K562 (cell line): Measurements from ENCODE around the gene FGFBP2. TPM values are rescaled to one million over a fixed set of nuclear protein-coding genes. Genes with fewer than 3 reads are reported as not detected.

Experiments
- ATAC-seq: fragments of 200-7000 bp; cut with Tn5 transposase; 3 replicates; pipeline ENCODE4 v1.9.1; 2020; ENCODE audit warnings: moderate library complexity
- BruUV-seq: library from RNA; stranded (reverse); fragments of 400-500 nt; replicated peaks from 2 replicates; lab custom pipeline; 2021; lab: Mats Ljungman, UMichigan
- CTCF ChIA-PET: fragments of 300-600 bp; formaldehyde crosslinking; extraction: SDS; loops from one replicate; lab custom pipeline; 2021; ENCODE audit warnings: low intra/inter-chr PET ratio; lab: Yijun Ruan, JAX
- POLR2A ChIA-PET: fragments of 300-600, 350-650 bp; sonication (Branson Sonifier 250); formaldehyde crosslinking; extraction: SDS; loops from one replicate; lab custom pipeline; 2021; ENCODE audit warnings: antibody characterized with exemption, inconsistent platforms; lab: Yijun Ruan, JAX
- DNase-seq, 4 experiments: peaks; one replicate each; pipeline versions ENCODE4 v3.0.0 to v3.0.0-alpha.2; 2011 to 2018; ENCODE audit warnings: low spot score in 3 of 4, mixed read lengths in 3 of 4; ENCODE audit errors: extremely low read depth in 1 of 4
- FAIRE-seq: peaks from 2 replicates; lab custom pipeline; 2011; peaks lifted over from hg19 to GRCh38; lab: Jason Lieb, UNC
- H2AFZ ChIP-seq: 2 replicates; pipeline ENCODE4 v1.6.0; 2011; ENCODE audit warnings: low read depth, low read length, control low read depth, inconsistent platforms
- H3K27ac ChIP-seq: fragments of 200-600 bp; 3 replicates; pipeline ENCODE4 v1.8.0; 2011; ENCODE audit warnings: low read depth, mild to moderate bottlenecking, control low read depth, inconsistent platforms, low read length, moderate library complexity, mixed read lengths; ENCODE audit errors: extremely low read depth
- H3K27me3 ChIP-seq, 2 experiments: fragments of 300-600 bp in 1 of 2; 2 replicates in 1 of 2; 3 replicates in 1 of 2; pipeline versions ENCODE4 v1.6.0 to v1.8.0; 2011; ENCODE audit warnings: inconsistent platforms in 2 of 2, low read length in 2 of 2, mild to moderate bottlenecking in 1 of 2, mixed read lengths in 1 of 2, moderate library complexity in 1 of 2; ENCODE audit not compliant: control insufficient read depth in 2 of 2, insufficient read depth in 2 of 2
- H3K36me3 ChIP-seq: fragments of 300-600 bp; 3 replicates; pipeline ENCODE4 v1.8.0; 2011; ENCODE audit warnings: mild to moderate bottlenecking, low read length, inconsistent platforms; ENCODE audit not compliant: control insufficient read depth, insufficient read depth
- H3K4me1 ChIP-seq, 2 experiments: fragments of 200-600 bp in 1 of 2; replicated peaks in 1 of 2; 2 replicates in 1 of 2; 3 replicates in 1 of 2; pipeline versions ENCODE4 v1.5.1 to v1.8.0; 2011; ENCODE audit warnings: inconsistent platforms in 2 of 2, low read length in 2 of 2, mild to moderate bottlenecking in 1 of 2, mixed read lengths in 1 of 2, moderate library complexity in 1 of 2; ENCODE audit not compliant: control insufficient read depth in 2 of 2, insufficient read depth in 2 of 2
- H3K4me2 ChIP-seq: 2 replicates; pipeline ENCODE4 v1.6.1; 2011; ENCODE audit warnings: low read length, control low read depth, inconsistent platforms, mixed read lengths; ENCODE audit not compliant: insufficient read depth
- H3K4me3 ChIP-seq: fragments of 200-600 bp; sonication (generic), shearing (Covaris generic); 2 replicates; pipeline ENCODE4 v1.5.1; 2016; ENCODE audit warnings: control low read depth, inconsistent platforms
- H3K79me2 ChIP-seq: fragments of 200-600 bp; 3 replicates; pipeline ENCODE4 v1.8.0; 2011; ENCODE audit warnings: low read length, inconsistent platforms; ENCODE audit not compliant: control insufficient read depth, insufficient read depth
- H3K9ac ChIP-seq, 2 experiments: 2 replicates each; pipeline versions ENCODE4 v1.6.0 to v1.6.1; 2011; ENCODE audit warnings: low read depth in 2 of 2, low read length in 2 of 2, control low read depth in 1 of 2, inconsistent platforms in 1 of 2, mild to moderate bottlenecking in 1 of 2, mixed read lengths in 1 of 2; ENCODE audit not compliant: insufficient read depth in 1 of 2
- H3K9me1 ChIP-seq: one replicate; pipeline ENCODE4 v1.6.0; 2011; ENCODE audit warnings: inconsistent platforms, mild to moderate bottlenecking, low read length, moderate library complexity; ENCODE audit not compliant: control insufficient read depth, insufficient read depth
- H3K9me3 ChIP-seq: replicated peaks from 2 replicates; pipeline ENCODE4 v1.5.1; 2011; ENCODE audit warnings: low read depth, low read length, inconsistent platforms; ENCODE audit not compliant: control insufficient read depth, insufficient read depth
- H4K20me1 ChIP-seq: replicated peaks from 2 replicates; pipeline ENCODE4 v1.6.1; 2011; ENCODE audit warnings: low read length, inconsistent platforms, mixed read lengths; ENCODE audit not compliant: control insufficient read depth, insufficient read depth
- COPS2 ChIP-seq: fragments of 450-650 bp; conservative IDR thresholded peaks from 2 replicates; pipeline ENCODE4 v1.6.1; 2016; ENCODE audit warnings: mild to moderate bottlenecking, moderate library complexity
- ESRRA ChIP-seq: fragments of 450-650 bp; IDR thresholded peaks from 2 replicates; pipeline ENCODE4 v1.6.1; 2014; ENCODE audit warnings: low read depth, mild to moderate bottlenecking, moderate library complexity, borderline replicate concordance
- KDM4B ChIP-seq, 2 experiments: fragments of 450-650 bp in 1 of 2; sonication (generic) in 1 of 2; IDR thresholded peaks; 2 replicates each; pipeline ENCODE4 v1.6.1; 2016 to 2017; ENCODE audit warnings: borderline replicate concordance in 2 of 2, antibody characterized with exemption in 1 of 2, low read depth in 1 of 2, mild to moderate bottlenecking in 1 of 2
- MEIS2 ChIP-seq: fragments of 450-650 bp; IDR thresholded peaks from 2 replicates; pipeline ENCODE4 v1.6.1; 2014; ENCODE audit warnings: mild to moderate bottlenecking; ENCODE audit not compliant: partially characterized antibody
- PHTF2 ChIP-seq: fragments of 250-450 bp; sonication (Bioruptor Pico); IDR thresholded peaks from 2 replicates; pipeline ENCODE4 v1.5.0; 2021; ENCODE audit warnings: mild to moderate bottlenecking
- PTRF ChIP-seq: fragments of 450-650 bp; IDR thresholded peaks from 2 replicates; pipeline ENCODE4 v1.6.1; 2016; ENCODE audit warnings: mild to moderate bottlenecking, missing genetic modification characterization, missing compliant biosample characterization
- SAFB ChIP-seq: fragments of 200-400 bp; formaldehyde crosslinking; IDR thresholded peaks from 2 replicates; pipeline ENCODE4 v1.6.1; 2017; ENCODE audit warnings: low read depth, low read length, borderline replicate concordance
- SMARCC2 ChIP-seq: fragments of 450-650 bp; IDR thresholded peaks from 2 replicates; pipeline ENCODE4 v1.6.1; 2017; ENCODE audit warnings: antibody characterized with exemption, moderate library complexity, mild to moderate bottlenecking, low read depth
- SP2 ChIP-seq: IDR thresholded peaks from 2 replicates; pipeline ENCODE4 v1.6.1; 2011; ENCODE audit warnings: mild to moderate bottlenecking, low read depth, low read length, moderate library complexity; ENCODE audit not compliant: poor library complexity, severe bottlenecking; ENCODE audit errors: extremely low read depth
- THRAP3 ChIP-seq: fragments of 450-650 bp; IDR thresholded peaks from 2 replicates; pipeline ENCODE4 v1.6.1; 2016; ENCODE audit warnings: mild to moderate bottlenecking, inconsistent platforms, borderline replicate concordance
- WGBS: fragments of 100-300 bp; shearing (Covaris generic); methylation state at CpG from one replicate; pipeline ENCODE4 v1.1.6; 2016; ENCODE audit warnings: low coverage, mixed read lengths; ENCODE audit not compliant: insufficient coverage; ENCODE audit errors: missing lambda C conversion rate; 5-methylcytosine and 5-hydroxymethylcytosine counted together
- in situ Hi-C: fragments of 300-500 bp; cut with MboI; formaldehyde crosslinking; loops from 4 replicates; pipeline ENCODE4 v1.15.0; 2018; ENCODE audit warnings: inconsistent platforms, mixed read lengths
- intact Hi-C: fragments of 100-400 bp; cut with micrococcal nuclease; formaldehyde crosslinking; loops from 2 replicates; pipeline ENCODE4 v1.14.2; 2022
- polyA plus RNA-seq, 8 experiments: library from polyadenylated mRNA; depleted of rRNA in 4 of 8; stranded (reverse) in 5 of 8; unstranded in 3 of 8; fragments of >200 nt; fragmentation: Nextera tagmentation in 2 of 8; fragmentation: Illumina TruSeq in 1 of 8; extraction: Ambion mirVana in 2 of 8; extraction: Trizol in 1 of 8; gene quantifications; 2 replicates each; pipeline versions ENCODE4 v1.2.1 to v1.2.3, GENCODE V29; 2011 to 2014; ENCODE audit warnings: inconsistent platforms in 1 of 8, missing spikeins in 1 of 8
- total RNA-seq, 7 experiments: library from RNA; depleted of rRNA in 6 of 7; stranded (reverse); fragments of >200 nt in 6 of 7; fragmentation: Illumina TruSeq in 2 of 7; extraction: Trizol in 2 of 7; gene quantifications; 2 replicates each; pipeline versions ENCODE4 v1.2.1 to v1.2.3, GENCODE V29; 2011 to 2021; ENCODE audit warnings: low replicate concordance in 1 of 7
- TF ChIP-seq, protein P1 (sequence below): fragments of 250-450 bp; sonication (Bioruptor Pico); IDR thresholded peaks from 2 replicates; pipeline ENCODE4 v1.6.1; 2021; ENCODE audit warnings: mild to moderate bottlenecking
- TF ChIP-seq, protein P2 (sequence below): sonication (generic); formaldehyde crosslinking; IDR thresholded peaks from 2 replicates; pipeline ENCODE4 v1.8.0; 2022; ENCODE audit warnings: mild to moderate bottlenecking, missing genetic modification reagents
- TF ChIP-seq, protein P3 (sequence below): fragments of 250-450 bp; sonication (Bioruptor Pico); IDR thresholded peaks from 2 replicates; pipeline ENCODE4 v1.4.0; 2020; ENCODE audit warnings: mild to moderate bottlenecking, moderate library complexity

FGFBP2 gene
- total and polyA plus RNA-seq, 9 of the 15 experiments (the other 6 are each of a cell fraction or from before 2014, with no cell fraction given): not detected

- intact Hi-C loops: no loop called here
- no peak for FAIRE-seq
- no peaks in the 10 kb centered on the region for H3K9me3 ChIP-seq
- peaks cover 0 to 12% of the 10 kb centered on the region in 2 experiments; a peak in 1 of 5 replicates for H3K27me3 ChIP-seq
- H3K4me3 ChIP-seq: no peak overlapping the region
- H4K20me1 ChIP-seq: no peaks in the 10 kb centered on the region
- in situ Hi-C loops: no loop called here
- no peak overlapping the region for H3K27ac ChIP-seq
- no peaks in the 10 kb centered on the region for H3K9me1 ChIP-seq
- no peak for ATAC-seq
- no peaks in the 10 kb centered on the region for H3K36me3 ChIP-seq
- no peak overlapping the region for H3K9ac ChIP-seq
- no peak overlapping the region for H3K4me2 ChIP-seq
- no peaks in the 10 kb centered on the region for H3K4me1 ChIP-seq
- no peak for TF ChIP-seq THRAP3
- no peak for TF ChIP-seq PTRF (tag)
- TF ChIP-seq, protein P1, sequence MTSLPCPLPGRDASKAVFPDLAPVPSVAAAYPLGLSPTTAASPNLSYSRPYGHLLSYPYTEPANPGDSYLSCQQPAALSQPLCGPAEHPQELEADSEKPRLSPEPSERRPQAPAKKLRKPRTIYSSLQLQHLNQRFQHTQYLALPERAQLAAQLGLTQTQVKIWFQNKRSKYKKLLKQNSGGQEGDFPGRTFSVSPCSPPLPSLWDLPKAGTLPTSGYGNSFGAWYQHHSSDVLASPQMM: no peak
- WGBS: 0% methylated on average over 9 of the region's 9 CpGs
- H3K79me2 ChIP-seq: no peaks in the 10 kb centered on the region
- POLR2A ChIA-PET: no interaction called here
- H2AFZ ChIP-seq: no peak overlapping the region
- DNase-seq: no peak
- CTCF ChIA-PET: no interaction called here
- BruUV-seq: no TSS peak
Measured at GRCh38 chr4:15948826-15949225, 14.1 kb downstream of the FGFBP2 start.

DNA sequence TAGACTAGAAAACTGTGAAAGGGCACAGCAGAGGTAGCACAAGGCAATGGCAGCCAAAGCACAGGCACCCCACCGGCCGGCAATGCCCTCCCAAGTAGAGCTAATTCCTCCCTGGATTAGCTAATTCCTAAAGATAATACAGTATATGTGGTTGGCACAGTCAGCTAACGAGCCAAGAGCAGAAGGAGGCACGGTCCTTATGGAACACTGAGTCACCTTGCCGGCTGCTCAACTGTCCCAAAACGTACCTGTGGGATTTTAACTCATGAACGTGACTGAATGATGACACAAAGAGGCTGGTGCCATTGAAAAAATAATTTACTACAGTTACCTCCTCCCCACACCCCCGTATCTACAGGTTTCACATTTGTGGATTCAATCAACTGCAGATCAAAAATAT lies 15.3 kb downstream of the FGFBP2 start:
- no peaks in the 10 kb centered on the region for H3K79me2 ChIP-seq
- H3K9me1 ChIP-seq: no peaks in the 10 kb centered on the region
- H4K20me1 ChIP-seq: no peaks in the 10 kb centered on the region
- ChIA-PET POLR2A (no interaction called here), CTCF (no interaction called here)
- peaks cover 0 to 12% of the 10 kb centered on the region in 2 experiments; a peak in 1 of 5 replicates for H3K27me3 ChIP-seq
- no peak overlapping the region for H2AFZ ChIP-seq
- no peak overlapping the region for H3K4me3 ChIP-seq
- FAIRE-seq: no peak
- intact Hi-C loops: no loop called here
- no peaks in the 10 kb centered on the region for H3K9me3 ChIP-seq
- DNase-seq: no peak
- H3K4me2 ChIP-seq: no peak overlapping the region
- BruUV-seq: no TSS peak
- H3K27ac ChIP-seq: no peak overlapping the region
- no peaks in the 10 kb centered on the region for H3K36me3 ChIP-seq
- in situ Hi-C loops: no loop called here
- H3K4me1 ChIP-seq: no peaks in the 10 kb centered on the region
- WGBS: 2% methylated on average over 8 of the region's 8 CpGs
- no peak for ATAC-seq
- no peak overlapping the region for H3K9ac ChIP-seq
- TF ChIP-seq KDM4B (IDR thresholded peaks at IDR 0.05; ENCODE audit: borderline replicate concordance in 2 of 2, low read depth in 1 of 2) (no peak), SAFB (no peak), MEIS2 (no peak), PHTF2 (CRISPR knock-in tag) (no peak), COPS2 (no peak), ESRRA (no peak), SP2 (no peak), SMARCC2 (no peak)
- TF ChIP-seq, protein P2, sequence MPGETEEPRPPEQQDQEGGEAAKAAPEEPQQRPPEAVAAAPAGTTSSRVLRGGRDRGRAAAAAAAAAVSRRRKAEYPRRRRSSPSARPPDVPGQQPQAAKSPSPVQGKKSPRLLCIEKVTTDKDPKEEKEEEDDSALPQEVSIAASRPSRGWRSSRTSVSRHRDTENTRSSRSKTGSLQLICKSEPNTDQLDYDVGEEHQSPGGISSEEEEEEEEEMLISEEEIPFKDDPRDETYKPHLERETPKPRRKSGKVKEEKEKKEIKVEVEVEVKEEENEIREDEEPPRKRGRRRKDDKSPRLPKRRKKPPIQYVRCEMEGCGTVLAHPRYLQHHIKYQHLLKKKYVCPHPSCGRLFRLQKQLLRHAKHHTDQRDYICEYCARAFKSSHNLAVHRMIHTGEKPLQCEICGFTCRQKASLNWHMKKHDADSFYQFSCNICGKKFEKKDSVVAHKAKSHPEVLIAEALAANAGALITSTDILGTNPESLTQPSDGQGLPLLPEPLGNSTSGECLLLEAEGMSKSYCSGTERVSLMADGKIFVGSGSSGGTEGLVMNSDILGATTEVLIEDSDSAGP (CRISPR knock-in tag): no peak
- TF ChIP-seq, protein P3, sequence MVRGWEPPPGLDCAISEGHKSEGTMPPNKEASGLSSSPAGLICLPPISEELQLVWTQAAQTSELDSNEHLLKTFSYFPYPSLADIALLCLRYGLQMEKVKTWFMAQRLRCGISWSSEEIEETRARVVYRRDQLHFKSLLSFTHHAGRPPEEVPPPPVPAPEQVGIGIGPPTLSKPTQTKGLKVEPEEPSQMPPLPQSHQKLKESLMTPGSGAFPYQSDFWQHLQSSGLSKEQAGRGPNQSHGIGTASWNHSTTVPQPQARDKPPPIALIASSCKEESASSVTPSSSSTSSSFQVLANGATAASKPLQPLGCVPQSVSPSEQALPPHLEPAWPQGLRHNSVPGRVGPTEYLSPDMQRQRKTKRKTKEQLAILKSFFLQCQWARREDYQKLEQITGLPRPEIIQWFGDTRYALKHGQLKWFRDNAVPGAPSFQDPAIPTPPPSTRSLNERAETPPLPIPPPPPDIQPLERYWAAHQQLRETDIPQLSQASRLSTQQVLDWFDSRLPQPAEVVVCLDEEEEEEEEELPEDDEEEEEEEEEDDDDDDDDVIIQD (CRISPR knock-in tag): no peak
